SU-DHL-6 (cell line): ENCODE measurements around the gene SMIM7.

Experiments
- H2AFZ ChIP-seq: fragments of 200-600 bp; sonication (generic); 2 replicates; pipeline ENCODE4 v1.6.1; 2014; ENCODE audit warnings: low read depth, mild to moderate bottlenecking, moderate library complexity, mixed read lengths, antibody characterized with exemption, low read length; ENCODE audit not compliant: severe bottlenecking
- H3F3A ChIP-seq: fragments of 200-600 bp; shearing (Covaris generic); 2 replicates; pipeline ENCODE4 v1.6.0; 2016; ENCODE audit warnings: antibody characterized with exemption, mild to moderate bottlenecking; ENCODE audit not compliant: insufficient read depth
- H3K27ac ChIP-seq: fragments of 200-600 bp; sonication (generic); 2 replicates; pipeline ENCODE4 v1.5.1; 2016; ENCODE audit warnings: low read depth, mild to moderate bottlenecking, low read length, moderate library complexity, mixed read lengths
- H3K27me3 ChIP-seq: fragments of 200-600 bp; sonication (generic), shearing (Covaris generic); 2 replicates; pipeline ENCODE4 v1.6.0; 2014; ENCODE audit warnings: mild to moderate bottlenecking, low read length
- H3K36me3 ChIP-seq: fragments of 200-600 bp; sonication (generic); 2 replicates; pipeline ENCODE4 v1.6.1; 2014; ENCODE audit warnings: mild to moderate bottlenecking, low read length, mixed read lengths
- H3K4me2 ChIP-seq: fragments of 300-600, 200-600 bp; shearing (Covaris generic), sonication (generic); 2 replicates; pipeline ENCODE4 v1.6.0; 2014; ENCODE audit warnings: low read length, low read depth, mild to moderate bottlenecking; ENCODE audit not compliant: poor library complexity, severe bottlenecking
- H3K4me3 ChIP-seq: fragments of 200-600 bp; sonication (generic); 2 replicates; pipeline ENCODE4 v1.5.1; 2014; ENCODE audit warnings: antibody characterized with exemption, low read length, mild to moderate bottlenecking, mixed read lengths; ENCODE audit not compliant: insufficient read depth, poor library complexity, severe bottlenecking
- H3K79me2 ChIP-seq: fragments of 200-600 bp; sonication (generic); 2 replicates; pipeline ENCODE4 v1.6.1; 2014; ENCODE audit warnings: mild to moderate bottlenecking, low read length, moderate library complexity; ENCODE audit not compliant: insufficient read depth
- H3K9ac ChIP-seq: fragments of 200-600 bp; sonication (generic); 2 replicates; pipeline ENCODE4 v1.7.0; 2014; ENCODE audit warnings: mild to moderate bottlenecking, low read length
- H3K9me2 ChIP-seq: fragments of 200-600 bp; sonication (generic); replicated peaks from 2 replicates; pipeline ENCODE4 v1.6.1; 2014; ENCODE audit warnings: low read length; ENCODE audit not compliant: insufficient read depth
- H3K9me3 ChIP-seq: fragments of 200-600 bp; sonication (generic); 2 replicates; pipeline ENCODE4 v1.6.1; 2014; ENCODE audit warnings: low read length, mixed read lengths; ENCODE audit not compliant: insufficient read depth
- H4K20me1 ChIP-seq: fragments of 200-600 bp; sonication (generic); 2 replicates; pipeline ENCODE4 v1.6.1; 2014; ENCODE audit warnings: low read depth, mild to moderate bottlenecking, antibody characterized with exemption, low read length, moderate library complexity, mixed read lengths
- EZH2phosphoT487 ChIP-seq: fragments of 200-600 bp; sonication (generic), shearing (Covaris generic); conservative IDR thresholded peaks from 2 replicates; pipeline ENCODE4 v1.6.1; 2018; ENCODE audit warnings: mild to moderate bottlenecking, antibody characterized with exemption, low read length, moderate library complexity, mixed read lengths
- TF ChIP-seq, protein P1 (sequence below): fragments of 200-600 bp; sonication (generic); IDR thresholded peaks from one replicate; pipeline ENCODE4 v1.5.1; 2017; ENCODE audit warnings: antibody characterized with exemption, mild to moderate bottlenecking, low read length, moderate library complexity; ENCODE audit not compliant: insufficient read depth, poor library complexity, severe bottlenecking

The SMIM7 gene

GRCh38 chr19:16698914-16699313, 39.0 kb upstream of the SMIM7 start:
- Histone ChIP-seq H3K36me3 (no peaks in the 10 kb centered on the region), H3F3A (no peaks in the 10 kb centered on the region), H3K9ac (no peak overlapping the region), H4K20me1 (no peaks in the 10 kb centered on the region), H3K9me3 (no peaks in the 10 kb centered on the region), H2AFZ (no peak overlapping the region), H3K9me2 (no peaks in the 10 kb centered on the region), H3K27me3 (no peaks in the 10 kb centered on the region), H3K27ac (no peak overlapping the region), H3K79me2 (no peaks in the 10 kb centered on the region), H3K4me2 (no peak overlapping the region), H3K4me3 (no peak overlapping the region)
- TF ChIP-seq, protein P1, sequence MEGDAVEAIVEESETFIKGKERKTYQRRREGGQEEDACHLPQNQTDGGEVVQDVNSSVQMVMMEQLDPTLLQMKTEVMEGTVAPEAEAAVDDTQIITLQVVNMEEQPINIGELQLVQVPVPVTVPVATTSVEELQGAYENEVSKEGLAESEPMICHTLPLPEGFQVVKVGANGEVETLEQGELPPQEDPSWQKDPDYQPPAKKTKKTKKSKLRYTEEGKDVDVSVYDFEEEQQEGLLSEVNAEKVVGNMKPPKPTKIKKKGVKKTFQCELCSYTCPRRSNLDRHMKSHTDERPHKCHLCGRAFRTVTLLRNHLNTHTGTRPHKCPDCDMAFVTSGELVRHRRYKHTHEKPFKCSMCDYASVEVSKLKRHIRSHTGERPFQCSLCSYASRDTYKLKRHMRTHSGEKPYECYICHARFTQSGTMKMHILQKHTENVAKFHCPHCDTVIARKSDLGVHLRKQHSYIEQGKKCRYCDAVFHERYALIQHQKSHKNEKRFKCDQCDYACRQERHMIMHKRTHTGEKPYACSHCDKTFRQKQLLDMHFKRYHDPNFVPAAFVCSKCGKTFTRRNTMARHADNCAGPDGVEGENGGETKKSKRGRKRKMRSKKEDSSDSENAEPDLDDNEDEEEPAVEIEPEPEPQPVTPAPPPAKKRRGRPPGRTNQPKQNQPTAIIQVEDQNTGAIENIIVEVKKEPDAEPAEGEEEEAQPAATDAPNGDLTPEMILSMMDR = no peak
- TF ChIP-seq EZH2phosphoT487 = no peak

DNA sequence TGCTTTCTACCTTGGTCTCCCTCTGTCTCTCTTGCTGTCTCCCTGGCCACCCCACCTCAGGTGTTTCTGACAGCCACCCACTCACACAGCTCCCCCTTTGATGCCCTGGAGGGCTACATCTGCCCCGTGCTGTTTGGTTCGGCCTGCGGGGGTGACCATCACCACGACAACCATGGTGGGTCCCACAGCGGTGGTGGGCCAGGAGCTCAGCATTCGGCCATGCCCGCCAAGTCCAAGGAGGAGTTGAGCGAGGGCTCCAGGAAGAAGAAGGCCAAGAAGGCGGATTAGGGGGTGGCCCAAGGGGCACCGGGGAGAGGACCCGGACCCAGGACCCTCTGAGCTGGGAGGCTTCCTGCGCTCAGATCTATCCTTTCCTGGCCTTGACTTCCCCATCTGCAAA, 28.1 kb upstream of the SMIM7 start:
- Histone ChIP-seq H3K9me3 (no peaks in the 10 kb centered on the region), H3K4me3 (no peak overlapping the region), H4K20me1 (no peaks in the 10 kb centered on the region), H3K27me3 (no peaks in the 10 kb centered on the region), H2AFZ (no peak overlapping the region), H3K27ac (no peak overlapping the region), H3K79me2 (no peaks in the 10 kb centered on the region), H3K9me2 (no peaks in the 10 kb centered on the region), H3K36me3 (no peaks in the 10 kb centered on the region), H3F3A (no peaks in the 10 kb centered on the region), H3K4me2 (no peak overlapping the region), H3K9ac (no peak overlapping the region)
- TF ChIP-seq, protein P1 = no peak
- no peak for TF ChIP-seq EZH2phosphoT487

DNA sequence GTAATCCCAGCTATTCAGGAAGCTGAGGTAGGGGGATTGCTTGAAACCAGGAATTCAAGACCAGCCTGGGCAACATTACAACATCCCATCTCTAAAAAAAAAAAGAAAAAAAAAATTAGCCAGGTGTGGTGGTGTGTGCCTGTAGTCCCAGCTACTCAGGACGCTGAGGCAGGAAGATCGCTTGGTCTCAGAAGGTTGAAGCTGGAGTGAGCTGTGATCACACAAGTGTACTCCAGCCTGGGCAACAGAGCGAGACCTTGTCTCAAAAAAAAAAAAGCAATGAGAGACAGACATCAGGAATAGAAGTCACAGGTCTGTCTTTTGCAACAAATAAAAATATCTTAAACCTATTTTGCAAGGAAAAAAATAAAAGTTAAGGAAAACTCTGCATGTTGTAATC, 24.3 kb upstream of the SMIM7 start:
- Histone ChIP-seq H4K20me1 (no peaks in the 10 kb centered on the region), H3K27ac (no peak overlapping the region), H3K9me3 (no peaks in the 10 kb centered on the region), H3K4me2 (no peak overlapping the region), H2AFZ (no peak overlapping the region), H3K9me2 (no peaks in the 10 kb centered on the region), H3K9ac (no peak overlapping the region), H3K36me3 (no peaks in the 10 kb centered on the region), H3K79me2 (no peaks in the 10 kb centered on the region), H3F3A (no peaks in the 10 kb centered on the region), H3K4me3 (no peak overlapping the region), H3K27me3 (no peaks in the 10 kb centered on the region)
- TF ChIP-seq, protein P1 = no peak
- TF ChIP-seq EZH2phosphoT487 = no peak
